SW480 (cell line): ENCODE data around the gene MOGAT3.
A peak's percentile ranks its signal among the peaks of the same experiment; 100 is the strongest.

Experiments
- DNase-seq: peaks from one replicate; pipeline ENCODE4 v3.0.0-alpha.2; 2016; ENCODE audit warnings: low spot score

Gene MOGAT3

GRCh38 chr7:101160910-101161309, 39.9 kb downstream of the MOGAT3 start:
- DNase-seq = no peak

DNA sequence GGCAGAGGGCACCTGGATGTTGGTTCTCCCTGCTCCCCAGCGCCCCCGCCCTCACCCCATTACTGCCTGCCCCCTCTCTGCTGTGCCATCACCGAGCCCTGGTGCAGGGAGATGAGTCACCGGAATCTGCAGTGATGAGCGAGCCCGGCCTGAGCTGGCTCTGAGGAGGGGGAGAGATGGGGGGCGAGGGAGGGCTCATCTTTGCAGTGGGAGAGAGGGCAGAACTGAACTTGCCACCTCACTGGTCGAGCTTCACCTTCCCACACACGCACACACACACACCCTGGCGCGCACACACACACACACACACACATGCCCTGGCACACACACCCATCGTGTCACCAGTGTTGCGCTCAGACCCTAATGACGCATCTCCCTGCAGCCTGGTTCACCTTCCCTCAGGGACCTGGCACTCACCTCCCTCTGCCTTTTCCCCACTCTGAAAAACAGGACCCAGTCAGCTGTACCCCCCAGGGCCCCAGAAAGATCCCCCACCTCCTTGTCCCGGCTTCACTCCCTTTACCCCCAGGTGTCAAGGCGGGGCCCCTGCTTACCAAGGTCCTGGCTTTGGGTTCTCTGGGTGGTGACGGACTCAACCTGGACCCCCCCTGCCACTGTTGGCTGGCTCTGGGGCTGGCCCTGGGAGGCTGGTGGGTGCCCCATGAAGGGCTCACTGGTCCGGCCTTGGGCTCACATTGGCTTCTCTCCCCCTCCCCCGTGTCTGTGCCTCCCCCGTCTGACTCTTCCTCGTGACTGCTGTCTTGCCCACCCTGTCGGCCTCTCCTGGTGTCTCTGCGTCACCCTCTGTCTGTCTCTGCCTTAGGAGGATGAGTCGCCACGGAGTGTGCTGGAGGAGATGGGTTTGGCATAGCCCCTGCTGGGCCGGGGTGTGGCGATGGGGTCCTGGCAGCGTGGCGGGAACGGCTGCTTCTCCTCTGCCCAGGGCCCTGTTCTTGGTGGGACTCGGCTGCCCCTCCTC, 40.9 kb downstream of the MOGAT3 start:
- no peak for DNase-seq

DNA sequence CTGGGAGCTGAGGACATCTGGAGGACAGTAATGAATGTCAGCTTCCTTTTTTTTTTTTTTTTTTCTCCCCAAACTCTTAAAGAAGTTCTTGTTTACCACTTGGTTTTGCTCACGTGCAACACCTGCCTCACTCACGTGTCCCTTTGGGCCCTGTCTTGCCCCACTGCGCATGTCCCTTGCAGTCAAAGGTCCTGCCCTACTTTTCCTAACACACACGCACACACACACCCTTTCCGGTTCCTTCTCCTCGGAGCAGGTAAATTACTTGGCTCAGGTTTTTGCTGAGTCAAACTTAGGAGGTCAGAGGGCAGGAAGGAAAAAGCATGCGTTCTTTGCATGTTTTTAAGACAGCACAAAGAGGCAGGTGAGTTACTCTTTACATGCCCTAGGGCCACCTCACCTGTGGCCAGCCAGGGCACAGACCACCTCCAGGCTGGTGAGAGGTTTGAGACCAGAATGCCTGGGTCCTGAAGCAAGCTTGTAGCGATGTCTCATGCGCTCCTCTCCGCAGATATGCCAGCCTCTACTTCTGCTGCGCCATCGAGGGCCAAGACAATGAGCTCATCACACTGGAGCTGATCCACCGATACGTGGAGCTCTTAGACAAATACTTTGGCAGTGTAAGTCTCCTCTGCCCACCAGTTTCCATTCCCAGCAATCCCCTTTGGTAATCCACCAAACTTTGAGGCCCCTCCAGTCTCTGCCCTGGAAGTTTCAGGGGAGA, 43.8 kb downstream of the MOGAT3 start:
- no peak for DNase-seq

DNA sequence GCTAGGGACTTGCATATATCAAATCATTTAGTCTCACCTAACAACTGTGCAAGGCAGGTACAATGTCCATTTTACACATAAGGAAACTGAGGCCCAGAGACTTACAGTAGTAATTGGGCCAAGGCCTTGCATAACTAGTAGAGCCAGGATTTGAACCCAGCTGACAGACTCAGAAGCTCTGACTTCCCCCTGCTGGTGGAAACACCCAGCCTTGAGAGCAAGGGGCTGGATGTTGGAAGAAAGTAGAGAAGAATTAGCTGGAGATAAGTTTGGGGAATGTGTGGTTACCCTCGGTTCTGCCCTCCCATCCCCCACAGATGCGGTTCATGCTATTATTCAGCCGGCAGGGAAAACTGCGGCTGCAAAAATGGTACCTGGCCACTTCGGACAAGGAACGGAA, 44.6 kb downstream of the MOGAT3 start:
- no peak for DNase-seq

DNA sequence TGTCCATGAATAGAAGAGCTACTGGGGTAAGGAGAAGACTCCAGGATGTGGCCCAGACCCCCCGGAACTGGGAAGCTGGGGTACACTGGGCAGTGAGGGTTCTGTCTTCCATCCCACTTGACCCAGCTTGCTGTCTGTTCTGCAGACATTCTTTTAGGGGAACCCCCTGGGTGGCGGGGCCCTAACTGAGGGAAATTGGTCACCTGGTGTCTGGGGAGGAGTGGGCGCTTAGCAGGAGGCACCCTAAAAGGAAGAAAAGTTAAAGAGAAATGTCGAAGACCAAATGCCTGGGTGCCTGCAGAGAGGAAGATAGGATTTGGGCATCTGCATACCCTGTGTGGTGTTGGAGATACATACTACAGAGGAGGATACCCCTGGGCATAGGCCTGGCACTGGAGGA, 45.5 kb downstream of the MOGAT3 start:
- no peak for DNase-seq

- no peak for DNase-seq
Observed at GRCh38 chr7:101154693-101155102, 46.1 kb downstream of the MOGAT3 start.

DNA sequence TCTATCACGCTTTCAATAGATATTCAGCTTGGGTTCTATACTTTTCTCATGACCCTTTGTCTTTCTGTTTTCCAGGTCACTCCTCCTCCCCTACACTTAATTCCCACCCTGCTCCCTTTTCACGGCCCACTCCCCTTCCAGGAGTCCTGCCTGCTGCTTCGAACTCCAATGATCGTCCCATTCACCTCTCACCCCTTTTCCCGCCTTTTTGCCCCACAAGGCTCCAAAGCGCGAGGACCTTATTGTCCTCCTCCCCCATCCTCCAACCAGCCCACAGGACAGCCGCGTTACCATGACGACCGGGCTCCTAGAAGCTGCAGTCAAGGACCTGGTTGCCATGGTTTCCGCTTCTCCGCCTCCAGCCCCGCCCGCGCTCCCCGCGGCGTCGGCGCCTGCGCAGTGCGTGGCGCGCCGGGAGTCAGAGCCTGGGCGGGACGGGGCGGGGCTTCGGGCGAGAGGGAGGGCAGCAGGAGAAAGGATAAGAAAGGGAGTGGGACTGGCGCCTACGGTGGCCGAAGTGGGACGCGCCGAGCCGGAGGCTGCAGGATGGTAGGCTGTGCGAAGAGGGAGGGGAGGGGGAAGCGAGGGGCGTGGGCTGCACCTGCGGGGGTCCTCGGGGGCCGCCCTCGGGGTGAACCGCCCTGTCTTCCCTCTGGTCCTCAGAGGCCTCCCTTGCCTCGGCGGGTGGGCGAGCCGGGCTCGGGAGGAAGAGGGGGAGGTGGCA, 46.7 kb downstream of the MOGAT3 start, which contains the start of gene AP1S1:
Gene AP1S1, plus strand, starts transcription at position 508 of the 724 bp plus-strand sequence. Its CDS starts 39 bp downstream, at position 547.
- DNase-seq = peak; percentile 97

GRCh38 chr7:101151908-101152651, 48.8 kb downstream of the MOGAT3 start:
- DNase-seq = no peak
